ENCODE measurements around the gene MTUS2.
"Not testable (repeated sequence)": the region's sequence is repeated elsewhere in the genome, so short reads cannot be mapped to it uniquely, and the experiment has no call there.

The MTUS2 gene

DNA sequence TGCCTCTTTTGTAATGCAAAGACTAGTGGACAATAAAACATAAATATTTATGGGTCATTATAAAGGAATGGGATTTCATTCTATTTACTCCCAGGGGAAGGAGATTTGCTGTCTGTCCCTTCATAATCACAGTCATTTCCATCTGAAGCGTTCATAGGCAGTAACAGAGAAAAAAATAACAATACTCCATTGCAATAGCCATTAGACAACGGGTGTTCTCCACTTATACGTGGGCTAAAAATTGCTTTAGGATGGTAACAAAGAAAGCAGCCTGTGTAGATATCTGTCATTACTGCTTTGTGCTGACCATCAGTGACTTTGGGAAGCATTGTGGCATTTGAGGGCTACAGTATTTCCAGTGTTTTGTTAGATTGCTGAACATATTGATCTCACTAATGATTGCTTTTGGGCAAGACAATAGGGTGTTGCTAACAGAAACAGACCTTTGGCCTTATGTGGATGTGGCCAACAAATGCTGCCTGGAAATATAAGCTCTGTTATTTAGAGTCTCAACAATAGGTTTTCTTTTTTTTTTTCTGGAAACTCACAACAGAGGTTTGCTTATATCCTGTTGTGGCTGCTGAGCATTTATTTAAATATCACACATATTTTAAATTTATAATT lies 355.2 kb downstream of the MTUS2 start:
- peak; percentile 52 to 68 for DNase-seq

DNA sequence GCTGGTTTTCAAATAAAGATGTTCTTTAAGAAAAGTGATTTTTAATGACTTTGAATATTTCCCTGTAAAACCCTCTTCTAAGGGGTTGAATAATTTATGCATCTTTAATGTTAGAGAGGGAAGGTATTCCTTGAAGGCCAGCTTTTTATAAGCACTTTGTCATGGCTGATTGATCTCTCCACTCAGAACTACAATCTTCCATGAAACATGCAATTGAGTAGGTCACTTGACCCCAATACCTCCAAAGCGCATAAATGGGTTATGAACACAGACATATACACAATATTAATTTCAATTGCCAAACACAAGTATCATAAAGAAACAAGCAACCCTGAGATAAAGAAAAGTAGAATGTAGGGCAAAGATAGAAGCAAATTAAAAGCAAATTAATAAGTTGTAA lies 359.9 kb downstream of the MTUS2 start:
- no peak for DNase-seq

DNA sequence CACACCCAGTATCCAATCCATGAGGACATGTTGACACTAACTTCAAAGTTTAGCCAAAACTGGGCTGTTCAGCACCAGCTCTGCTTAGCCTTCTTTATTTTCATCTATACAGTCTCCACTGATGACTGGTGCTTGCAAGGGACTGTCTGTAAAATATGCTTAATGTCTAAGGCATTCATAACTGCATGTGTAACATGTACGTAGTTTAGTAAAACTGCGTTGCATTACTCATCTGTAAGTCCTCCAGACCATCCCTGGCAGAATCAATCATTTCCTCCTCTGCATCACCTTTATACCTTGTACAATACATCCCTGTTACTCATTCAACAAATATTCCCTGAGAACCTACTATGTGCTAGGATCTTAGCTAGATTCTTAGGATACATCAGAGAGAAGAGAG lies 362.1 kb downstream of the MTUS2 start:
- no peak for DNase-seq

DNA sequence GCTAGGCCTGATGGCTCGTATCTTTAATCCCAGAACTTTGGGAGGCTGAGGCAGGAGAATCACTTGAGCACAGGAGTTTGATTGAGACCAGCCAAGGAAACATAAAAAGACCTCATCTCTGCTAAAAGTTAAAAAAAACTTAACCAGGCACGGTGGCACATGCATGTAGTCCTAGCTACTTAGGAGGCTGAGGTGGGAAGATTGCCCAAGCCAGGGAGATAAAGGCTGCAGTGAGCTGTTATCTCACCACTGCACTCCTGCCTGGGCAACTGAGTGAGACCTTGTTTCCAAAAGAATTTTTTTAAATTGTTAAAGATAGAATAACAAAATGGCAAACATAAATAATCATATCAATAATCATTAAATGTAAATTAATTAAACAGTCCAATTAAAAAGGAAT lies 365.8 kb downstream of the MTUS2 start:
- DNase-seq: no peak

DNA sequence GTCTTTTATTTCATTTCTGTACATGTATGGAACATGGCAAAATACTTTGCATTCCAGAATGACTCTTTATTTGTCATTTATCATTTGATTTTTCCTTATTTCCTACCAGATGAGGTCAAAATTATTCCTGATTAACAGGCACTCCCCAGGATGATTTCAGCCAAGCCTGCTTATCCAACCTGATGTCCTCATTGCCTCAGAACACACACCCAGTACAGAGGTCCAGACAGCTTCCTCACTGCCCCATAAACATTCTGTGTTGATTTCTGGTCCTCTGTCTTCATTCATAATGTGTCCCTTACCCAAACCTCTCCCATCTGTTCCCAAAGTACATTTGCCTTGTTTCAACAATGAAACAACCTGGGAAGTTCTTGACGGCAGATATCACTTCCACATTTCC lies 367.4 kb downstream of the MTUS2 start:
- no peak for DNase-seq

DNA sequence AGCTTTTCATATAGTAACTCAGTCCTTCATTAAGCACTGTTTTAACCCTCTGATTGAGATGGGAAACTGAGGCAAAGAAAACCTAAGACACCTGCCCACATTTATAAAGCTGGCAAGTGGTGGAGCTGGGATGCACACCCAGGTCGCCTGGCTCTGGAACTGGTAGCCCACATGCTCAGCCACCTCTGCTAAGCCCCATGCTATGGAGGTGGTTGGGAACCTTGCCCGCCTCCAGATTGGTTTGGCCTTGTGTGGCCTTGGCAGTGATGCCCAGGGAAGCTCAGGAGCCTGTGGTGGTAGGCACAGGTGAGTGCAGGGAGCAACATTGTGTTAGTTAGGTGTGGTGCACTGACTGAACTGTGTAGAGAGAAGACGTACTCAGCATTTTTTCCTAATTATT lies 370.2 kb downstream of the MTUS2 start:
- no peak for DNase-seq

DNA sequence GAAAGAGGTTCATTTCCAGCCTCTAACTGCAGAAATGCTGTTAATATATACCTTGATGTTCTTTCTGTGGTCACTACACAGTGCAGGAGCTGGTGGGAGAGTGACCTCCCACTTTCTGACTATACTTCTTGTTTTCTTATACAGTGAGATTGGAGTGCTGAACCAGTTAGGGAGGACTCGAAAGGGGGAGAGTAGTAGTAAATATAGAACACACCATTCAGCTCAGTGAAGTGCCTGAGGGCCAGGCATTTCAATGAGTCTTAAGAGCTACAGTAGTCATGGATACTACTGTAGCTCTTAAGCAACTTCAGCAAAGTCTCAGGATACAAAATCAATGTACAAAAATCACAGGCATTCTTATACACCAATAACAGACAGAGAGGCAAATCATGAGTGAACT lies 372.9 kb downstream of the MTUS2 start:
- DNase-seq: no peak

DNA sequence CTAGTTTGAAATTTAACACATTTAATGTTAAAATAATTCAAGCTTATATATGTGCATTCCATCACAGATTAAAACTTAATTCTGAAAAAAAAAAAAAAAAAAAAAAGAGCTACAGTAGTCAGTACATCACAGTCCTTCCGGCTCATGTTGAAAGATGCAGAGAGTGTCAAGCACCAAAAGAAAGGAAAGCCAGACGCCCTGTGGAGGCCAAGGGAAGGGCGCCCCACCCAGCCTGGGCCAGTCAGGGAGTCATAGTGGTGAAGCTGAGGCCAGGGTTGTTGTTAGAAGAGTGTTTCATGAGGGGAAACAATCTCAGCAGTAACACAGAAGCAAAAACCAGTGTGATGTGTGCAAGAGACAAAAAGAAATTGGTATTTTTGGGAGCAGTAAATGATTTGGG lies 375.3 kb downstream of the MTUS2 start:
- DNase-seq: no peak

DNA sequence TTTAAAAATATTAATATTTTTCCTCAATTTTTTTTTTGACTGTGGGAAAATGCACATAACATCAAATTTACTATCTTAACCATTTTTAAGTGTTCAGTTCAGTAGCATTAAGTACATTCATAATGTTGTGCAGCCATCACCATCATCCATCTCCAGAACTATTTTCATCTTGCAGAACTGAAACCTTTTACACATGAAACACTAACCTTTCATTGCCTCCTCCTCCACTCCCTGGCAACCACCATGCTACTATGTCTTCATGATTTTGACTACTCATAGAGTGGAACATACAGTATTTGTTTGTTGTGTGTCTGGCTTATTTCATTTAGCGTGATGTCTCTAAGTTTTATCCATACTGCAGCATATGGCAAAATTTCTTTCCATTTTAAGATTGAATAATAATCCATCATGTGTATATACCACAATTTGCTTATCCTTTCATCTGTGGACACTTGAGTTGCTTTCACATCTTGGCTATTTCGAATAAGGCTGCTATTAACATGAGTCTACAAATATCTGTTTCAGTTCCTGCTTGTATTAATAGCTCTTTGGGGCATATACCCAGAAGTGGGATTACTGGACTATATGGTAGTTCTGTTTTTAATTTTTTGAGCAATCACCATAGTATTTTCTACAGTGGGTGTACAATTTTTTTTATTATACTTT lies 376.4 kb downstream of the MTUS2 start:
- no peak for DNase-seq

DNA sequence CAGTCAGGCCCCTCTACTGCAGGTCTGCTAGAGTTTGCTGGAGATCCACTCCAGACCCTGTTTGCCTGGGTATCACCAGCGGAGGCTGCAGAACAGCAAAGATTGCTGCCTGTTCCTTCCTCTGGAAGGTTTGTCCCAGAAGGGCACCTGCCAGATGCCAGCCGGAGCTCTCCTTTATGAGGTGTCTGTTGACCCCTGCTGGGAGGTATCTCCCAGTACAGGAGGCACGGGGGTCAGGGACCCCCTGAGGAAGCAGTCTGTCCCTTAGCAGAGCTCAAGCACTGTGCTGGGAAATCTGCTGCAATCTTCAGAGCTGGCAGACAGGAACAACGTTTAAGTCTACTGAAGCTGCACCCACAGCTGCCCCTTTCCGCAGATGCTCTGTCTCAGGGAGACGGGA lies 382.6 kb downstream of the MTUS2 start:
- not testable (repeated sequence) for DNase-seq

DNA sequence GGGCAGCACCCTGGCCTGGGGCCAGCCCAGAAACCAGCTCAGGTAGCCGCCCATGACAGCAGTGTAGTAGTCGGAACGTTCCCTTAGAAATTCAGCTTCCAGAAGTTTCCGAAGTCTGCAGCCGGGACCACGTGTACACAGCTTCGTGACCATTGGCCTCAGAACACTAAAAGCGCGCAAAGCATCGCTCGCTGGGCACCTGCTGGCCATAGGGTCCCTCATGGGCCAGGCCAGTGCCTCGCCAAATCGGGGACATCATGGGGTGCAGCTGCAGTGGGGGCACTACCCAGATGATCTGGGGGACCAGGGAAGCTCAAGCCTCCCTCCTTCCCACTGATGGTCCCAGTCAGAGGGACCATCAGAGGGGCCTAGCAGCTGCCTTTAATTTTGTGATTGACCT lies 384.5 kb downstream of the MTUS2 start:
- DNase-seq: no peak

DNA sequence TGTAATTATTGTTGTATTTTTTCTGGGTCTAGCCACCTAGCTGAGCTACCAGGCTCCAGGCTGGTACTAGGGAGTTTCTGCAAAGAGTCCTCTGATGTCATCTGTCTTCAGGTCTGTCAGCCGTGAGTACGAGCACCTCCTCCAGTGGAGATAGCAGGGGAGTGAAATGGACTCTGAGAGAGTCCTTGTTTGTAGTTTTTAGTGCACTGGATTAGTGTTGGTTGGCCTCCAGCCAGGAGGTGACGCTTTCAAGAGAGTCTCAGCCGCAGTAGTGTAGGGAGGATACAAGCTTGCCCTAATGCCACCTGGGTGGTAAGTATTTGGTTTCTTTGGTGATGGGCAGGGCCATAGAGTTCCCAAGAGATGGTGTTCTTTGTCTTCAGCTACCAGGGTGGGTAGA lies 390.5 kb downstream of the MTUS2 start:
- DNase-seq: no peak

DNA sequence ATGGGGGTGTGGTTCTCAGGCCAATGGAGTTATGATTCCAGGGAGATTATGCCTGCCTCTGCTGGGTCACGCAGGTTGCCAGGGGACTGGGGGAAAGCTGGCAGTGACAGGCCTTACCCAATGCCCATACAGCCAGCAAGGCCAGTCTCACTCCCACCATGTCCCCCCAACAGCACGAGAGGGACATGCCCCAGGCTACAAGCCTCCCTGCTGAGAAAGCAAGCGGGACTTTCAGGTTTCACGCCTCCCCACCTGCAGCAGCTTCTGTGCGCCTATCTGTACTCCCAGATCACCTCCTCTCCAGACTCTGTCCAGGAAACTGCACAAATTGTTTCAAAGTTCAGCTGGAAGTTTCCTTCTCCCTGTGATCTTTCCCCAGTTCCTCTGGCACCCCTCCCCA lies 391.0 kb downstream of the MTUS2 start:
- DNase-seq: not testable (repeated sequence)

DNA sequence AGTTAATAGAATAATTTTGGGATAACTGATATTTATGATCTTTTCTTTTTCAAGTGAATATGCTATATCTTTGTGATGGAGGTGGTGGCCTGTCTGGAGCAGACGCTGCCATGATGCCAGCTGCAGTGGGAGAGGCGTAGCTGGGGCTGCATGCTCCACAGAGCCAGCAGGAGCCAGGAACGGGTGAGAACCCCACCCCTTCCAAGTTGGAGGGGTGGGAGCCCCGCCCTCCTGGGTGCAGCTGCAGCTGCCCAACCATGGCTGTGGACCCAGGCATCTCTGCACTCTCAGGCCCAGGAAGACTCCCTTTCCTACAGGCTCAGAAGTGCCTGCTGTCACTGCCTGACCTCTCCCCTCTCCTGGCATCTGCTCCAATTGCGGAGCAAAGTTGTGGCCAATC lies 402.3 kb downstream of the MTUS2 start:
- no peak for DNase-seq

DNA sequence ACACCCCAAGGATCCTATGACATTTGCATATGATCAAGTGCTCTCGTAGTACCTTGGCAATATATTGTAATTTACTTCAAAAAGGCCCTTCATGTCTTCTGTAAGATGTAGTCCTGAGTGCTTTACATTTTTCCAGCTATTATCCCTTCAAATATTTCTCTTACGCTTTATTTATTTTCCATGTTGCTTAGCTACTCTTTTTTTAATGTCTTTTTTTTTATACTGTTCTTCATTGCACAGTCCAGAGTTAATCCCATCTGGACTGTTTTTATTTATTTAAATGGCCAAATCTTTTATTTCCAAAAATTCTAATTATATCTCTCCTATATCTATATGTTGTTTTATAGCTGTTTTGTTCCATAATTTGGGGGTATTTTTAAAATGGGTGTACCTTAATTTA lies 404.1 kb downstream of the MTUS2 start:
- DNase-seq: no peak

DNA sequence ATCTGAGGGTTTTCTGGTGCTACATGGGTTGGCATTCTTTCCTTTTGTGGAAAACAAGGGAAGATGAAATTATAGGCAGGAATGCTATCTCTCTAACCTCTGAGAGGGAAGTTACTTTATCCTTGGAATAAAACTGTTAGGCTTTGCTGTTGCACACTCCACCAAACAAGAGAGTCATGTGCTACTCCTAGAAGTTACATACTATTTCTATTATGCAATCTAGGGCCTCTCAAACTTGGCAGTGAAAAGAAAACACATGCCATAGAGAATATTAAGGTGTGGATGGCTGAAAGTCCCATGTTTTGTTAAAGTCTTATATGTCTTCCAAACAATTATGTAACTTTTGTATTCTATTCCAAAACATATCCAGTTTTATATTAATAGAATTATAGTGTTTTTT lies 407.4 kb downstream of the MTUS2 start:
- no peak for DNase-seq

DNA sequence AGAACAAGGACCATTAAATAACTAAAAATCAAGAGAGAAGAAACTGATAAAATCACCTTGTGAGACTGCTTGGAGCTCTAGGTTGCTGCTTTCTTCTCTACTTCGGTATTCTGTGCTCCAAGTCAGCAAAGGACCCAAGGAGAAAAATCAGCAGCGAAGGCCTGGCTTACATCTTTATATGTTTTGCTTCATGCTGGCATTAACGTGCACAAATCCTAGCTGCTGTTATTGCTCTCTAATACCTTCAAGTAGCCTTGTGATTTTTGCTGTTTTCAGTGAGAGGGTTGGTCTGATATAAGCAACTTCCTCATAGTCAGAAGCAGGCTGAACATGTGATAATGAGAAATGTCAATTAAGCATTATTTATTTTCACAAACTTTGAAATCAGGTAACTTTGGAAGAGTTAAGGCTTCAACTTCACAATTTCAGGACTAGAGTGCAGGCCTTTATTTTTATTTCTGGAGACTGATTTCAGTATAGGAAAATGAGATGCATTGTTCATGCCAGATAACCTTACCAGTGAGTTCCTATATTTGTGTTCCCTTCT lies 410.2 kb downstream of the MTUS2 start:
- no peak for DNase-seq

DNA sequence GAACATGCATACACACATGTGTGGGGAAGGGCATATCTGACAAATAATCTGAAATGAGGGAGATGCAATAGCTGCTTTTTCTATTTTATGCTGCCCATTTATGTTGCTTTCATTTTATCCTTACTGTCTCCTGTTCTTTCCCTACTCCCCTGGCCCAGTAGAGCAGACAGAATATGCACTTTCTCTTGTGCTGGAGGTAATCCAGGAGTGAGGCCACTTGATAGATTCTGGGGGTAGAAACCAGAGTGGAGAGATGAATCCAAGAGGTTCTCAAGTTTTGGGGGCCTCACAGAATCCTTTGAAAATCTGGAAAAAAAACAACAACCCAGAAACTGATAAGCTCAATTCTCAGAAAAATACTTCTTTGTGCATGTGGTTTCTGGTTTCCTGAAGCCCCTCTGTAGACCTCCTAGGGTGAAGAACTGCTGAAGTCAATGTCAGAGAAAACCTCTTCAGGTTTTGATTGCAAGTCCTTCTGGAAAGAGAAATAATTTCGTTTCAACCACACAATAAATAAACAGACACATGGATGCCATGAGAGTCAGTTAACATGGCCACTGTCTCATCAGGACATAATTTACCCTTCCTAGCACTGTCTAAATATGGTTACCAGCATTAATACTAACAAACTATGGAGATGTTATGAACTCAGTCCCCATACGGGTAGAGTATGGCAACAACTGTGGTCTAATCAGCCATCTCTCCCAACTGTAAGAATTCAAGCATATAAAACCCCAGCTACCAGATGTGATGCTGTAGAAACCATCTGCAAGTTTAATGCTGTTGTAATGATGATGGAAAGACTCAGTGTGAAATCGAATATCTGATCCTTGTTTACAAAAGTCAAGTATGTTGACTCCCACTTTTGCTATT lies 419.8 kb downstream of the MTUS2 start:
- no peak for DNase-seq

DNA sequence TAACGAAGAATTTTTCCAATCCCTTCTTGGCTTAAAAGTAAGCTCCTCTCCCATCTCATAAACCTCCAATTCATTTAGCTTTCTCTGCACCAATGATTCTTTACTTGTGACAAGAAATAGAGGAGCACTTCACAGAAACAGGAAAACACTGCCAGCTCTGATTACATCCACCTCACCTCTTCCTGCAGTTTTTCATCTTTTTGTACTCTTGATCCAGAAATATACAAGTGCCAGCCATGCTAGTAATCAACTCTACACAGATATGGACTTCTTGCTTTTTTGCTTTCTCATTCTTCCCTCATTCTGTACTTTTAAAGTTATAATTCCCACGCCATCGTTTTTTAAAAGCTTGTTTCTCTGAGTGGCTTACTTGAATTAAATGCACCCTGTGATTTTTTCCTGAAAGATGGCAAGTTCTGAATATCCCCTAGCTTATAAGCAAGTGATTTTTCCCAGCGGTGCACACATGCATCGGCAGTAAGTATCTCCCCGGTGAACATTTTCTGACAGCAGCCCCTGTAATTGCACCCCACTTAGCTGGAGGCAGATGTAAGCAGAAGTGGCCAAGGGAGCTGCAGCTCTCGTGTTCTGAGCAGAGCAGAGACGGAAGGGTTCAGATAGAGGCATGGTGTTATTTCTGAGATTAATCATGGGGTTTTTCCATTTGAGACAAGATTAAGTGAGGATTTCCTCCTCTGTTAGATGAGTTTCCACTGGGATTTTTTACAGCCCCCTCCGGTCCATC lies 434.7 kb downstream of the MTUS2 start:
- no peak for DNase-seq

DNA sequence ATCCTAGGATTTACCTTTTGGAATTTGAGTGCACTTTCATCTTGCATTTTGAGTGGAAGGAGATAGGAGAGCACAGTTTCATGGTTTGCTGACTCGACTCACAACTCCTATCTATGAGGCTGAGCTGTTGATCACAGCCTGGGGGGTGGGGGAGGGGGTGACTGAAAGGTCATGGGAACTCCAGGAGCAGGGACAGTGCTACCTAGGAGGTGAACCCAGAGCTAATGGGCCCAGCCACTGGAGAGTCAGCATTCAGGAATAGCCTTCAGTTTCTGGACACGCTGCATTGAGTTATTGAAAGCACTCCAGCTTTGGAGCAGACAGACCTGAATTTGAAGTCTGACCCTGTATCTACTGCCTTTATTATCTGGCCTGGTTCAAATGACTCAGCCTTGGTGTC lies 435.4 kb downstream of the MTUS2 start:
- no peak for DNase-seq

DNA sequence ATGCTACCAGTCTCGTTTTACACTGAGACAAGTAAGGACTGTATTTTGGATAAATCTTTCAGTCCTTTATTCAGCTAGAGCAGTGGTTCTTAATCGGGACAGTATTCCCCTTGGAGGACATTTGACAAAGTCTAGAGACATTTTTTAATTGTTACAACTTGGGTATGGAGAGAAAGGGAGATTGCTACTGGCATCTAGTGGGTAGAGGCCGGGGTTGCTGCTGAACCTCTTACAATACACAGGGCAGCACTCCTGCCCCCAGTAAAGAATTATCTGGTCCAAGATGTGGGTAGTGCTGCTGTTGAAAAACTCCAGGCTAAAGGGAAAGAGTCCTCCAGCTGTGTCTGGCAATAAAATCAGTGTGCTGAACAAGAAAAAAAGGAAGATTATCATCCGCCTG lies 440.5 kb downstream of the MTUS2 start:
- DNase-seq: no peak

DNA sequence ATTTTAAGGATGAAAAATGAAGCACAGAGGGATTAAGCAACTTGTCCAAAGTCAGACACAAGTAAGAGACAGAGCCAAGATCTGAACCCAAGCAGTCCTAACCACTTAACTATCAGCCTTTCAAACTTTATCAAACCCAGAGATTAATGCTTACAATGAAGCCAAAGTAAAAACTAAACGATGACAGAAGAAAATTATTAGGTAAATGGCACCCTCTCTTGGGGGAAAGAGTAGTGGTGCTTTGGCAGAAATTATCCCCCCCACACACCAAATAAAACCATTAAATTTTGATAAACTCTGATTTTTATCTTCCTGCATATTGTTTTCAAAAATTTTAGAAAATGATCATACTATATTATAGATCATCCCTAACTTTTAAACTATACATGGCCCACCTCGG lies 446.1 kb downstream of the MTUS2 start:
- no peak for DNase-seq
